Esophagus squamous epithelium (tissue), 4 donors: ENCODE results near the gene ZNF496.

ENCODE experiments used
- CTCF ChIP-seq, 6 experiments: fragments of 450-650 bp in 4 of 6; fragments of 200-600 bp in 2 of 6; sonication (generic) in 2 of 6; IDR thresholded peaks; one replicate each; pipeline ENCODE4 v1.5.1; 2016 to 2019; ENCODE audit warnings: antibody characterized with exemption in 6 of 6, mild to moderate bottlenecking in 4 of 6, moderate library complexity in 4 of 6
- POLR2A ChIP-seq, 4 donors: fragments of 450-650 bp; IDR thresholded peaks; one replicate each; pipeline ENCODE4 v1.6.1; 2017; ENCODE audit warnings: antibody characterized with exemption in 4 of 4, mild to moderate bottlenecking in 4 of 4, moderate library complexity in 3 of 4

- TF ChIP-seq CTCF (IDR thresholded peaks at IDR 0.05) (no peak), POLR2A (IDR thresholded peaks at IDR 0.05) (no peak)
Measured at GRCh38 chr1:247317702-247318101, 14.0 kb downstream of the ZNF496 start.
